Measurements from ENCODE around the gene GDAP1L1.
"Not testable (repeated sequence)": the region's sequence is repeated elsewhere in the genome, so short reads cannot be mapped to it uniquely, and the experiment has no call there.

The GDAP1L1 gene

DNA sequence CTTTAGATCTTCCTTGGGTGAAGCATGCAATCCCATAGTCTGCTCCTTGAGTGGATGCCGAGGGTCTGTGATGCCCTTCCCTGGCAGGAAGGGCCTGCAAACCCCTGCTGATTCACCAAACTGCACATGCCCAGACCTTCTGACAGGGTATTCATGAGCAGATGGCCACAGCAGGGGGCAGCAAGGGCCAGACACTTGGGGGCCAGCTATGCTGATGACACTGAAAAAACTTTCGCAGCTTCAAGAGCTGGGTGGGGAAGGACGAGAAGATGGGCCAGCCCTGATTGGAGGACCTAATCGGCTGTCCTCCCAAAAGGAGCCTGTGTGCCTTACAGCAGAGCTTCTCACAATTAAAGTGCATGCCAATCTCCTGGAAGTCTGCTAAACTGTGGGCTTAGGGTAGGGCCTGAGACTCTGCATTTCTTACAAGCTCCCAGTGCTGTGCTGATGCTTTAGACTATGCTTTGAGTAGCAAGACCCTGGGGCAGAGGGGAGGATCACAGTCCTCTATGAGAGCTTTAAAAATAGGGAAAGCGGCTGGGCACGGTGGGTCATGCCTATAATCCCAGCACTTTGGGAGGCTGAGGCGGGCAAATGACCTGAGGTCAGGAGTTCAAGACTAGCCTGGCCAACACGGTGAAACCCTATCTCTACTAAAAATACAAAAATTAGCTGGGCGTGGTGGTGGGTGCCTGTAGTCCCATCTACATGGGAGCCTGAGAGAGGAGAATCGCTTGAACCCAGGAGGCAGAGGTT lies 15.2 kb upstream of the GDAP1L1 start:
- H3K27me3 ChIP-seq (ENCODE audit: insufficient read depth, insufficient read length) = no peaks in the 10 kb centered on the region
- DNase-seq (ENCODE audit: low read depth, low spot score) = peak; percentile 88

DNA sequence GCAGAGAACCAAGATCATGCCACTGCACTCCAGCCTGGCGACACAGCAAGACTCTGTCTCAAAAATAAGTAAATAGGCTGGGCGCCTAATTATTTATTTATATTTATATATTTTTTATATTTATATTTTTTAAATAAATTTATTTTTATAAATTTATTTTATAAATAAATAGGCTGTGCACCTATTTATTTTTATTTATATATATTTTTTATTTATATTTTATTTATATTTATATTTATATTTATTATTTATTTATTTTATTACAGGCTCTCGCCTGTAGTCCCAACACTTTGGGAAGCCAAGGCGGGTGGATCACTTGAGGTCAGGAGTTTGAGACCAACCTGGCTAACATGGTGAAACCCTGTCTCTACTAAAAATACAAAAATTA lies 14.6 kb upstream of the GDAP1L1 start:
- H3K4me3 ChIP-seq (ENCODE audit: insufficient read length, low read depth); H3K9ac ChIP-seq (ENCODE audit: insufficient read length, low read depth); DNase-seq (ENCODE audit: low read depth, low spot score); H3K9me3 ChIP-seq (ENCODE audit: insufficient read depth, low read length); H3K27me3 ChIP-seq (ENCODE audit: insufficient read depth, insufficient read length); H3K36me3 ChIP-seq (ENCODE audit: insufficient read depth, insufficient read length, low read length): not testable (repeated sequence)
- peaks cover 12% of the 10 kb centered on the region for H3K4me1 ChIP-seq (ENCODE audit: insufficient read depth, insufficient read length)

More for the DNA sequence above, 15.2 kb upstream of the GDAP1L1 start:
- Histone ChIP-seq H3K4me3 (ENCODE audit: insufficient read length, low read depth) (no peak overlapping the region), H3K9me3 (ENCODE audit: insufficient read depth, low read length) (no peaks in the 10 kb centered on the region), H3K36me3 (ENCODE audit: insufficient read depth, insufficient read length, low read length) (no peaks in the 10 kb centered on the region), H3K4me1 (ENCODE audit: insufficient read depth, insufficient read length) (peaks cover 12% of the 10 kb centered on the region), H3K9ac (ENCODE audit: insufficient read length, low read depth) (no peak overlapping the region)
- TF ChIP-seq ZNF274 (IDR thresholded peaks at IDR 0.05; ENCODE audit: low read depth, low read length) = no peak
- no peak for TF ChIP-seq YY1 (IDR thresholded peaks at IDR 0.05; ENCODE audit: insufficient read depth, insufficient read length)
- TF ChIP-seq SUZ12 (IDR thresholded peaks at IDR 0.05; ENCODE audit: extremely low read depth, insufficient read depth, insufficient read length) = no peak

DNA sequence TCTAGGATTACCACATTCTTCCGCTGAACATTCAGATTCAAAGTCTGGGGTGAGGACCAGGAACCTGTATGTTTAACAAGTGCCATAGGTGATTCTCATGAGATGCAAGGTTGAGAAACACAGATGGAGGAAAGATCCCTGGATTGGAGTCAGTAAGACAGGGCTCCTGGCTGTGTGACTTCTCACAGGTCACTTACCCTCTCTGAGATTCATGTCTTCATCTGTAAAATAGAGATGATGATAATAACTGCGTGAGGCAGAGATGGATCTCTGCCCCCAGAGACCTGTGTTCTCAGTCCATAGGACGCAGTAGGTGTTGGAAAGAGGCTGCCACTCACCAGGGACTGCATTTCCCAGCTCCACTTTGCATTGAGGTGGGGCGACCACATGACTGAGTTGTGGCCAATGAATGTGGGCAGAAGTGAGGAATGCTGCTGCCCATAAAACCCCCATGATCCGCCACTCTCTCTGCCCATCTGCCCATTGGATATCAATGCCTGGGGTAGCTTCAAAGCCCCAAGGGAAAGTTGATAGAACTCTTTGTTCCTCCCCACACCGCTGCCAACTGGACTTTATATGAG lies 13.6 kb upstream of the GDAP1L1 start:
- TF ChIP-seq YY1 (IDR thresholded peaks at IDR 0.05; ENCODE audit: insufficient read depth, insufficient read length) = no peak
- DNase-seq (ENCODE audit: low read depth, low spot score) = no peak
- H3K36me3 ChIP-seq (ENCODE audit: insufficient read depth, insufficient read length, low read length) = no peaks in the 10 kb centered on the region

DNA sequence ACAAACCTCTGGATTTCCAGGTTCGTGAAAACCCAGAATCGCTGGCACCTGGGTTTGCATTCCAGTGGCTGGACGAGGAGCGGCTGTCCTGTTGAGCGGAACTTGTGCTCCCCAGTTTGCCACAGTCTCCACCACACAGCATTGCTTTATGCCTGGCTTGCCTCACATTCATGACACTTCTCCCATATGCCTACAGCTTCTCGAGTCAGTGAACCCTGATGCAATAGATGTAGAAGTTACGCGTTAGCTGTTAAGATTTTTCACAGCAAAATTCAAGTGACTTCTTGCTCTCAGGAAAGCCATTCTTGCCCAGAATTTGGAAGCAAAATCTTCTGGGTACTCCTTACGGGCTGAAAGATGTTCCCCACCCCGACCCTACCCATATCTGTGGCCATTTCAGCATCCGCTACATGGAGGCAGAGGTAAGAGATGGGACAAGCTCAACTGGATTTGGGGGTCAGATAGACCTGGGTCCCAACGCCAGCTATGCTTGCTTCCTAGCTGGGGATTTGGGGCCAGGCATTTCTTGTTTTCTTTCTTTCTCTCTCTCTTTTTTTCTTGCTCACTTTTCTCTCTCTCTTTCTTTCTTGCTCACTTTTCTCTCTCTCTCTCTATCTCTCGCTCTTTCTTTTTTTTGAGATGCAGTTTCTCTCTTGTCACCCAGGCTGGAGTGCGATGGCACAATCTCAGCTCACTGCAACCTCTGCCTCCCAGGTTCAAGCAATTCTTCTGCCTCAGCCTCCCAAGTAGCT lies 12.4 kb upstream of the GDAP1L1 start:
- H3K4me3 ChIP-seq (ENCODE audit: insufficient read length, low read depth) = no peak overlapping the region
- H3K9me3 ChIP-seq (ENCODE audit: insufficient read depth, low read length) = peaks cover 5% of the 10 kb centered on the region; the same call in 1 of the 2 replicates
- no peaks in the 10 kb centered on the region for H3K36me3 ChIP-seq (ENCODE audit: insufficient read depth, insufficient read length, low read length)
- TF ChIP-seq ZNF274 (IDR thresholded peaks at IDR 0.05; ENCODE audit: low read depth, low read length) (no peak), YY1 (IDR thresholded peaks at IDR 0.05; ENCODE audit: insufficient read depth, insufficient read length) (no peak), SUZ12 (IDR thresholded peaks at IDR 0.05; ENCODE audit: extremely low read depth, insufficient read depth, insufficient read length) (no peak)
- peaks cover 4% of the 10 kb centered on the region for H3K4me1 ChIP-seq (ENCODE audit: insufficient read depth, insufficient read length)
- no peak overlapping the region for H3K9ac ChIP-seq (ENCODE audit: insufficient read length, low read depth)
- DNase-seq (ENCODE audit: low read depth, low spot score) = no peak
- no peaks in the 10 kb centered on the region for H3K27me3 ChIP-seq (ENCODE audit: insufficient read depth, insufficient read length)

More for the DNA sequence above, 13.6 kb upstream of the GDAP1L1 start:
- H3K4me3 ChIP-seq (ENCODE audit: insufficient read length, low read depth) = no peak overlapping the region
- H3K9me3 ChIP-seq (ENCODE audit: insufficient read depth, low read length) = peaks cover 1% of the 10 kb centered on the region; the same call in 1 of the 2 replicates
- no peaks in the 10 kb centered on the region for H3K27me3 ChIP-seq (ENCODE audit: insufficient read depth, insufficient read length)
- no peak overlapping the region for H3K9ac ChIP-seq (ENCODE audit: insufficient read length, low read depth)
- peaks cover 8% of the 10 kb centered on the region for H3K4me1 ChIP-seq (ENCODE audit: insufficient read depth, insufficient read length)

DNA sequence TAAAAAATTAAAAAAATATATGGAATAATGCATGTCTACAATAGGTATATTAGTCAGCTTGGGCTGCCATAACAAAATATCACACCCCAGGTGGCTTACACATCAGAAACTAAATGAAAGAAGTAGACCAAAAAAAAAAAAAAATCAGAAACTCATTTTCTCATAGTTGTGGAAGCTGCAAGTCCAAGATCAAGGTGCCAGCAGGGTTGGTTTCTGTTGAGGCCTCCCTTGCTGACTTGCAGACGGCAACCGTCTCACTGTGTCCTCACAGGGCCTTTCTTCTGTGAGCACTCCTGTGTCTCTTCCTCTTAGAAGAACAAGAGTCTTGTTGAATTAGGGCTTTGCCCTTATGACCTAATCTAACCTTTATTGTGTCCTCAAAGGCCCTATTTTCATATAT lies 11.4 kb upstream of the GDAP1L1 start:
- H3K27me3 ChIP-seq (ENCODE audit: insufficient read depth, insufficient read length) = no peaks in the 10 kb centered on the region
- peaks cover 5% of the 10 kb centered on the region; the same call in 1 of the 2 replicates for H3K9me3 ChIP-seq (ENCODE audit: insufficient read depth, low read length)
- no peak for DNase-seq (ENCODE audit: low read depth, low spot score)
- H3K4me1 ChIP-seq (ENCODE audit: insufficient read depth, insufficient read length) = peaks cover 4% of the 10 kb centered on the region
- H3K36me3 ChIP-seq (ENCODE audit: insufficient read depth, insufficient read length, low read length) = no peaks in the 10 kb centered on the region
- TF ChIP-seq SUZ12 (IDR thresholded peaks at IDR 0.05; ENCODE audit: extremely low read depth, insufficient read depth, insufficient read length) = no peak
- TF ChIP-seq ZNF274 (IDR thresholded peaks at IDR 0.05; ENCODE audit: low read depth, low read length) = no peak
- no peak for TF ChIP-seq YY1 (IDR thresholded peaks at IDR 0.05; ENCODE audit: insufficient read depth, insufficient read length)
- H3K4me3 ChIP-seq (ENCODE audit: insufficient read length, low read depth) = no peak overlapping the region
- no peak overlapping the region for H3K9ac ChIP-seq (ENCODE audit: insufficient read length, low read depth)

DNA sequence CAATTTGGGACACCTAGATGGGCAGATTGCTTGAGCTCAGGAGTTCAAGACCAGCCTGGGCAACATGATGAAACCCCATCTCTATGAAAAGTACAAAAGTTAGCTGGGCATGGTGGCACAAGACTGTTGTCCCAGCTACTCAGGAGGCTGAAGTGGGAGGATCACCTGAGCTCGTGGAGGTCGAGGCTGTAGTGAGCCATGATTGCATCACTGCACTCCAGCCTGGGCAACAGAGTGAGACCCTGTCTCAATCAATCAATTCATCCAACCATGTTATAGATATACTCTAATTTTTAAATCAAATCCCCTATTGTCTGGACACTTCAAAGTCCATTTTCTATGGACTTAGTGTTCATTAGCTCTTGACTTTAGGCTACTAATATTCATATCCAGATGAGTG lies 10.3 kb upstream of the GDAP1L1 start:
- not testable (repeated sequence) for H3K4me3 ChIP-seq (ENCODE audit: insufficient read length, low read depth); DNase-seq (ENCODE audit: low read depth, low spot score); H3K36me3 ChIP-seq (ENCODE audit: insufficient read depth, insufficient read length, low read length); H3K4me1 ChIP-seq (ENCODE audit: insufficient read depth, insufficient read length); H3K9ac ChIP-seq (ENCODE audit: insufficient read length, low read depth); H3K9me3 ChIP-seq (ENCODE audit: insufficient read depth, low read length); H3K27me3 ChIP-seq (ENCODE audit: insufficient read depth, insufficient read length)

DNA sequence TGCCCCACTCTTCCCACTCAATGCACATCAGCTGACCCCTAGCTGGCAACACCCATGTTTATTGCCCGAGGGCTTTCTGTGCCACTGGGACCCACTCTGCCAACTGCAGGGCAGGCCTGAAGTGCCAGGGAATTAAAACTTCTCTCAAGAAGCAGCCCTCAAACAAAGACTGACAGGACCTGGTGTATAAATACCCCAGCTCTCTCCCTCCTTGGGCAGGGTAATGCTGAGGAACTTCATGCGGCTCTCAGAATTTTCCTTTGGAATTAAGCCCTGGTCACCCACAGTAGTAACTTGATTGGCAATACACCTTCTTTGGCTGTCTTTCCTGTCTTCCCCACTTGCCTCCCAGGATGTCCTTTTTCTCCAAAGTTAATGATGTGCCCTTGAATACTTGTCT lies 5.3 kb upstream of the GDAP1L1 start:
- TF ChIP-seq SUZ12 (IDR thresholded peaks at IDR 0.05; ENCODE audit: extremely low read depth, insufficient read depth, insufficient read length) (no peak), ZNF274 (IDR thresholded peaks at IDR 0.05; ENCODE audit: low read depth, low read length) (no peak), YY1 (IDR thresholded peaks at IDR 0.05; ENCODE audit: insufficient read depth, insufficient read length) (no peak)

More for the DNA sequence above, 5.3 kb upstream of the GDAP1L1 start:
- no peak overlapping the region for H3K9ac ChIP-seq (ENCODE audit: insufficient read length, low read depth)
- H3K4me3 ChIP-seq (ENCODE audit: insufficient read length, low read depth) = no peak overlapping the region
- DNase-seq (ENCODE audit: low read depth, low spot score) = no peak
- peaks cover 8% of the 10 kb centered on the region for H3K27me3 ChIP-seq (ENCODE audit: insufficient read depth, insufficient read length)
- H3K4me1 ChIP-seq (ENCODE audit: insufficient read depth, insufficient read length) = no peaks in the 10 kb centered on the region
- peaks cover 5% of the 10 kb centered on the region; the same call in 1 of the 2 replicates for H3K9me3 ChIP-seq (ENCODE audit: insufficient read depth, low read length)
- no peaks in the 10 kb centered on the region for H3K36me3 ChIP-seq (ENCODE audit: insufficient read depth, insufficient read length, low read length)

Measured in NT2/D1 (cell line).